GM12892 (cell line): ENCODE results near the gene NCOR2.

Source experiments
- DNase-seq: peaks from one replicate; pipeline ENCODE4 v3.0.0; 2011; ENCODE audit not compliant: insufficient read length
- FAIRE-seq: peaks from 2 replicates; lab custom pipeline; 2011; peaks lifted over from hg19 to GRCh38; lab: Jason Lieb, UNC
- POLR2A ChIP-seq: IDR thresholded peaks from 2 replicates; pipeline ENCODE4 v1.6.1; 2011; ENCODE audit warnings: low read depth, low read length, control low read depth
- POLR2AphosphoS5 ChIP-seq: IDR thresholded peaks from 2 replicates; pipeline ENCODE4 v1.6.1; 2011; ENCODE audit warnings: low read depth, low read length, control low read depth
- TAF1 ChIP-seq: IDR thresholded peaks from 2 replicates; pipeline ENCODE4 v1.6.1; 2011; ENCODE audit warnings: low read depth, mild to moderate bottlenecking, control low read depth, low read length, borderline replicate concordance

Gene NCOR2

DNA sequence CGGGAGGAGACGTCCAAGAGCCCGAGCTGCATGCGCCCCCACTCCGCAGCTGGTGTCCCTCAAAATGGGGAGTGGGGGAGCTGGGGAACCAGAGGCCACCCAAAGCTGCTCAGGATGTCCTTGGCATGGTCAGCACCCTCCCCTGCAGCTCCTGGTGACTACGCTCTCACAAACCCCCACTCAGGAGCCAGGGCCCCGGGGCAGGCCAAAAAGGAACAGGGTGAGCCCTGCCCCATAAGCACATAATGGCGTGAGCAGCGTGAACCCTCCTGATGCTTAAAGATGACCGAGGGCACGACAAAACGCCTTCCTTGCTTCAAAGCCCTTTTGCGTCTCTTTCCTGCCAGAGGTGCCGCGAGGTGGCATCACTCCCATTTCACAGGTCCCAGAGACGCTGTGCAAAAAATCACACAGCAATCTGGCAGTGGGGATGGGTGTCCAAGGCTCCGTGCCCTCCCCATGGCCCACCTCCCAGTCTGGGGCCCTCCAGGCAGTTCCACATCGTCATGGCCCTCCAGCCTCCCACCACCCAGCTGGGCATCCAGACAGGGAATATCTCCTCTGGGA, 13.5 kb downstream of the NCOR2 start:
- FAIRE-seq (no peak), DNase-seq (no peak)
- no peak for TF ChIP-seq TAF1
- TF ChIP-seq POLR2A: no peak
- TF ChIP-seq POLR2AphosphoS5: no peak

DNA sequence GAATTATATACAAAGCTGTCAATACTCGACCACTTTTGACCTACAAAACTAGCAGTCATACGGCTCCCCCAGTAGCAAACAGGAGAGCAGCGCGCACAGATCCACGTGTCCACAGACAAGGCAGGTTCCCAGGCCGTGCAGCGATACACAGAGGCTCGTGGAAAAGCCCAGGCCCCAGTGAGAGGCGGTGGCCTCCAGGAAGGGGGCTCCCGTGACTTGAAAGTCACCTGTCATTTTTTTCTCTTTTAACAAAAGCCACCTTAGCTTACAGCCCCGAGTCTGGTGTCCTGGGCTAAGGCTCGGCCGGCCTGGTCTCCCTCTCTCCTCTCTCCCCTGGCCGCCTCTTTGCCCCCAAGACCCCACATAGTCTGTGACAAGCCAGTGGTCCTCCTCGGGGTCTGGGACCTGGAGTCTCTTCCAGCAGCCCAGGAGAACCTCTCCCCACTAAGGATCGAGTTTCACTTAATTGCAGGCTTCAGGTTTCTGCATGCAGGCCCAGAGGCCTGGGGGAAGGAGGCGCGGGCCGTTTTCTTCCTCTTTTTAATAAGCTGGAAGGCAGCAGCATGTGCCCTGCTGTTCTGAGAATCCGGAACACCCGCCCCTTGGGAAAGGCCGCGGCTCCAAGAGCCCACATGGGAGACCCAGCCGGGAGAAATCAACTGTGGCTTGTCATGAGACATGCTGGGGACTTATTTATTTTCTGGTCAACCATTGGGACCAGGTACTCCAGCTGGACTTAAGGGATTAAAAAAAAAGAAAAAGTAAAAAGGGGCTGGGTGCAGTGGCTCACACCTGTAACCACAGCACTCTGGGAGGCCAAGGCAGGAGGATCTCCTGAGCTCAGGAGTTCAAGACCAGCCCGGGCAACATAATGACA, 15.9 kb downstream of the NCOR2 start:
- no peak for DNase-seq
- FAIRE-seq: no peak
- no peak for TF ChIP-seq TAF1
- TF ChIP-seq POLR2A: no peak
- TF ChIP-seq POLR2AphosphoS5: no peak

DNA sequence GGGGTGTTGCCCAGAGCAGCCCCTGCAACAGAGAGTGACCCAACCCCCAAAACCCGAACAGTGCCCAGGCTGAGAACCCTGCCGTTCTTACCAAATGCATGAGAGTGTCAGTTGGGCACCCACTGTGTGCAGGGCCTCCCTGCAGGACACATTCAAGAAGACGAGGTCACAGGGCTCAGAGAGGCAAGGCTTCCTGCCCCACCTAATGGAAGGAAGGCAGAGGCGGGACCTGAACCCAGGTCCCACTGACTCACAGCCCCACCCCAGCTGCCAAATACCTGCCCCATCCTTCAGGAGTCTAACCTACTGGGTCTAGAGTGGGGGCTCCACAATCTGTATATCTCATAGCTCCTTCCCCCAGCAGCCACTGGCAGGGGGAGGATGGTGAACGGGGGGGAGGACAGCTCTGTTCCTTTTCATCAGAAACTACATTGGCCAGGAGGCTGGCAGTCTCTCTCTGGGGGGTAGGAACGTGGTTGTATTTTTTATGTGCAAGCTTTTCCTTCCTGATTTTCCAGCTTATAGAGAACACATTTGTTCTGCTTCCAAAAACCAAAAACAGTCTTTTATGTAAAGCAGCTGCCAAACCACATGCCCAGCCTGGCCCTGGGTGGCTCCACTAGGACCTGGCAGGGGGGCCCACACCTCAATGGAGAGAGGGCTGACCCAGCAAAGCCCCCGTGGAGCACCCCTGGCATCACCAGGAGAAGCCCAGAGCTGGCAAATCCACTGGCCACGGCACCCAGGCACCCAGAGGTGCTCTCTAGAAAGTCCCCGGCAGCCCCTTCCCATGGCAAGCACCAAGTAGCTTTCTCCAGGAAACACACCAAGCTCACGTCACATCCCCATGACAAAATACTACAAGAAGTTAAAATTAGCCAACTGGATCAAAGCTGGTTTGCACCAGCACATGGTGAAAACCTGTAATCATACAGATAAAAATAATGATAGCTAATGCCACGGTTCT, 17.0 kb downstream of the NCOR2 start:
- no peak for DNase-seq
- no peak for FAIRE-seq
- TF ChIP-seq TAF1 (no peak), POLR2AphosphoS5 (no peak), POLR2A (no peak)

DNA sequence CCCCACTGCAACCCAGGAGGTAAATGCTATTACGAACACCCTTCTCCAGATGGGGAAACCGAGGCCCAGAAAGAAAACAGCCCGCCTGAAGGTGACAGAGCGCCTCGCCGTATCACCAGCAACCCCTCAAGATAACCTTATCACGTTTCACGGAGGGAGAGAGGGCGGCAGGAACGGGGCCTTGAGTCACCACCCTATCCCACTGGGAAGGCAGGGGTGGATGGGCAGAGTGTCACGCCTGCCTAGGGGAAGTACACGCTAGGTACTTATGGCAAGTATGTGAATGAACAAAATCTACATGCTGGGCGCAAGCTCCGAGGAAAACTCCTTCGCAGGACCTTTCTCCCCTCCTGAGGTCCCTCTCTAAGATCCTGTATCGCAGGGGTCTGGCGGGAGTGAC, 17.8 kb downstream of the NCOR2 start:
- no peak for DNase-seq
- no peak for FAIRE-seq
- TF ChIP-seq POLR2A (no peak), TAF1 (no peak), POLR2AphosphoS5 (no peak)

DNA sequence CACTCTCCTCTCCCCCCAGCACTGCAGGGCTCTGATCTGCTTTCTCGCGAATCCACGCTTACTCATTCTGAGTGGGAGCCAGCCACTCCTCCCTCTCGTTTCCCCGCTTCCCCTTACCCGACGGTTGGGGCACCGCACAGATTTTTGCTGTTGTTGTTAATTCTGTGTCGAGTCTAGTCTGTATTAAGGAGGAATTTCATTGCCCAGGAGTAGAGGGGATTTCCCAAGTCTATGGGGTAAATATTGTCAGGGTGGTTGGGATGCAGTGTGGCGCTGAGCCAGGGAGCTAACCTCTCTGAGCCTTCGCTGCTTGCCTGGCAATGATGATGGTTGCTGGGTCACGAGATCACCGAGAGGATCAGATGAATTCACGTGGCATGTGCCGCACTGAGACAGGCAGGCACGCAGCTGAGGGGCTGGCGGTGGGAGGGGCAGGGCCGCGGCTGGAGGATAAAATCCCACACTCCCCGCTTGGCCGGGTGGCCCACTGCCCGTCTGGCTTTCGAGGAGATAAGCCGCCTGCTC, 18.5 kb downstream of the NCOR2 start:
- TF ChIP-seq TAF1 (no peak), POLR2A (no peak), POLR2AphosphoS5 (no peak)
- FAIRE-seq (no peak), DNase-seq (no peak)

DNA sequence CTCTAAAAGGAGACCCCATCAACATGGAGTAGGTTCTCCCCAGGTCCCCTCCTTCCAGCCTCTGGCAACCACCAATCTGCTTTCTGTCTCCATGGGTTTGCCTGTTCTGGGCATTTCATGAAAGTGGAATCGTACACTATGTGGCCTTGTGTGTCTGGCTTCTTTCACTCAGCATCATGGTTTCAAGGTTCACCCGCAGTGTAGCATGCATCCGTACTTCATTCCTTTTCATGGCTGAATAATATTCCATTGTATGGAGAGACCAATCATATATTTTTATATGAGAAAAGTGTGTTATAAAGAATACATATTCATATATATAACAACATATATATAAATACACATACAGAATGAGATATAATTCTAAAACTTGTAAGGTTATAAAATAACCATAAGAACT, 19.8 kb downstream of the NCOR2 start:
- FAIRE-seq (no peak), DNase-seq (no peak)
- TF ChIP-seq POLR2AphosphoS5 (no peak), TAF1 (no peak), POLR2A (no peak)

DNA sequence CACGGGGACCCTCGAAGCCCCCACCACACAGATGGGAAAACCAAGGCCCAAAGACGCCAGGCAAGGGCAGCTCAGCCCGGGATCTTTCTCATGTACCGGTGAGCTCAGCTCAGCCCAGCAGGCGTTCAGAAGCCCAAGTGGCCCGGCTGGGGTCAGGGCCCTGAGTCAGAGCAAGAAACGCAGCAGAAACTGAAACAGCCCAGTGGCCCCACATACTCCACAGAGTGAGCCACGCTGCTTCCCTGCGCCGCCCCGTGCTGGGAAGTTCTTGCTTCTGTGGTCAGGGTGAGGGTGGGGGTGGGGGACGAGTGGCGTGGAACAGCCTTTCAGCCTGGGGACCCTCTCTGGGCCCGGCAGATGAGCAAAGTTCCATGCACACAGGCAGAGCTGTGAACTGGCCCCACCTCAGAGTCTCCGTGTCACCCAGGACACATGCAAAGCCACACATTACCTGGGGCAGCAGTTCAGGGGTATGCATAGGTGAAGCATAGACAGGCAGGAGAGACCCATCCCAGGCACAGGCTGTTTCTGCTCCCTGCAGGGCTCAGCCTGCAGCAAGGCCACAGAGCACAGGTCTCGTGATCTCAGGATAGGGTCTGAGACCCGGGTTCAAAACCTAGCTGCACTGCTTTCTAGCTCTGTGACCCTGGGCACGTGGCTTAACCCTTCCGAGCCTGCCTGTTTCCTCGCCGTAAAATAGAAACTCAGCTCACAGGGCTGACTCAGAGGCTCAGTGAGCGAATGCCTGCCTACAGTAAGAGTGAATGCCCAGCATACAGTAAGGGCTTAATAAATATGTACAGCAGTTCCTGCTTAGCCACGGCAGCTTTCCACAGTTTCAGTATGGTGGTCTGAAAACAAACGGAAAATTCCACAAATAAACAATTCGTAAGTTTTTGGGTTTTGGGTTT, 21.6 kb downstream of the NCOR2 start:
- TF ChIP-seq TAF1 (no peak), POLR2A (no peak), POLR2AphosphoS5 (no peak)
- DNase-seq: peak; percentile 83
- peak; percentile 99 for FAIRE-seq

DNA sequence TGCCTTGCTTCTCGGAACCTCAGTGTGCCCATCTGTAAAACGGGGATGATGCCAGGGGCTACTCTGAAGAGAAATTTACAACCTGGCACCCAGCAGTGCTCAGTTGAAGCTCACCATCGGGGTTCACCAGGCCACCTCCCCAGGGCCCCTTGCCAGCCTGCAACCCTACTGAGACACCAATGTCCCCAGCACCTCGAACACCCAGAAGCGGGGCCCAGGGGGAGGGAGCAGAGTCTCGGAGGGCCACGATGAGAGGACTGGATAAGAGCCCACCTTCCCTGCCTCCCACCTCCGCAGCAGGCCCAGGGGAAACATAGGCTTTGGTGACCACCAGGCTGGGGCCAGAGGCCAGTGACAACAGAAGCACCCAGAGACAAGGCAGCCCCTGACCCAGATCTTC, 22.4 kb downstream of the NCOR2 start:
- FAIRE-seq: no peak
- no peak for DNase-seq
- no peak for TF ChIP-seq POLR2A
- TF ChIP-seq TAF1: no peak
- TF ChIP-seq POLR2AphosphoS5: no peak

DNA sequence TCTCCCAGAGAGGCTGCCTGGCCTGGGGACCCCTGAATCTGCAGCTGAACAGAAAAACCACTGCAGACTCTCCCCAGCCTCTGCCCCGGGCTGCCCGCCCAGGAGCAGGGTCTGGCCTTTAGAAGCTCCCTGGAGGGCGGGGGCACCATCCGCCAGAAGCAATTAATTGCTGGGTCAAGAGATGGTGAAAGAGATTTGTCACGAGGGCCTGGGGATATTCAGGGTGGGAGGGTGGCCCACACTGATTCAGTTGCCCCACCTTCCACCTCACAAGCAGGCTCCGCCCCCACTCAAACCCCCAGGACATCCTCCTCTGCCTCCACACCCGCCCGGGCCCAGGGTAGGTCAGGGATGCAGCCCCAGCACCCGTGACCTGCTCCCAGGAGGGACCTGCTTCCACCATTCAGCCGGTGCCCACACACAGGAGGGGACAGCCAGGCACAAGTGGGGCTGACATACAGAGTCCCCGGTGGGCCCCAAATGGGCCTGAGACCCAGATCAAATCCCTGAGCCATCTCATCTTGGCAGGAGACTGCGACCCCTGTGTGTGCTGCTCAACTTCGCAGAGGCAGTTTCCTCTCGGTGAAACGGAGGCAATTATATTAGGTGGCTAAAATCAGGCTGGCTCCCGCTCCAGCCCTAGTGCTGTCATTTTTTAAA, 23.0 kb downstream of the NCOR2 start:
- FAIRE-seq: no peak
- DNase-seq: no peak
- no peak for TF ChIP-seq POLR2AphosphoS5
- TF ChIP-seq POLR2A: no peak
- no peak for TF ChIP-seq TAF1

DNA sequence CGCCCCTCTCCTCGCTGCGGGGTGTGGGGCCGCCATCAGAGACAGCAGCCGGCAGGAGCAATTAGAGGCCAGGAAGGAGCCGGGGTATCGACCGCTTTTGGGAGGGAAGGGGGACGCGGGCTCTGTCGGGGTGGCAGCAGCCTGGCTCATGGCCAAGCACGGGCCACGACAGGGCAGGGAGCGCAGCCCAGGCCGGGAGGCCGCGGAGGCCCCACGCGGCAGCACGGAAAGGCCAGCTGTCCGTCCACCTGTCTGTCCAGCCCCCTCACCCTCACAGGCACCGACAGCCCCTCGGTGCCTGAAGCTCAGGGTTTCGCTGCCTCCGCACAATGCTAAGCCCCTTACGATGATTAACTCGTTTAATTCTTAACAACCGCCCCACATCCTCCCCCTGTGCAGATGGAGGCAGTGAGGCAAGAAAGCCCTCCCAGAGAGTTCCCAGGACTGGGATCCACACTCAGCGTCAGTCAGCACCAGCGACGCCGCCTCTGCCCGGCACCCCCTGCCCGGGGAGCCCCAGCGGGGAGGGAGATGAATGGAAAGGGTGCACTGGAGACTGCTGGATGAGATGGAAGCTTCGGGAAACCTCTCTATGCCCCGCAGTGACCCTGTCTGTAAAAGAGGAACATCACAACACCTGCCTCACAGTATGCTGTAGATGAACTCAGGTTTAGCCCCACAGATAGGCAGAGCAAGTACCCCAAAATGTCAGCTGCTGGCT, 23.7 kb downstream of the NCOR2 start:
- FAIRE-seq: no peak
- TF ChIP-seq TAF1 (no peak), POLR2AphosphoS5 (no peak), POLR2A (no peak)
- no peak for DNase-seq
